Nephron (organoid): ENCODE data around the gene WDR45B.

Experiments
- H3K27ac Mint-ChIP-seq, 3 experiments: 2 replicates each; pipeline ENCODE4 v1.8.0; 2020; ENCODE audit warnings: mixed read lengths in 3 of 3, mild to moderate bottlenecking in 2 of 3, moderate library complexity in 1 of 3
- H3K27me3 Mint-ChIP-seq: 2 replicates; pipeline ENCODE4 v1.8.0; 2021; ENCODE audit warnings: low read depth, mild to moderate bottlenecking, moderate library complexity, mixed read lengths
- H3K36me3 Mint-ChIP-seq: 2 replicates; pipeline ENCODE4 v1.8.0; 2020; ENCODE audit warnings: low read depth, mixed read lengths
- H3K4me1 Mint-ChIP-seq: 2 replicates; pipeline ENCODE4 v1.8.0; 2020; ENCODE audit warnings: mixed read lengths
- H3K4me3 Mint-ChIP-seq, 3 experiments: 2 replicates each; pipeline ENCODE4 v1.8.0; 2020; ENCODE audit warnings: mild to moderate bottlenecking in 3 of 3, mixed read lengths in 3 of 3, moderate library complexity in 2 of 3
- H3K9me3 Mint-ChIP-seq: 2 replicates; pipeline ENCODE4 v1.8.0; 2020; ENCODE audit warnings: mixed read lengths
- CTCF ChIP-seq, 3 experiments: fragments of 200-600 bp; sonication (generic); IDR thresholded peaks; one replicate each; pipeline ENCODE4 v1.5.0; 2021; ENCODE audit warnings: antibody characterized with exemption in 3 of 3; ENCODE audit not compliant: unreplicated experiment in 3 of 3

WDR45B gene

DNA sequence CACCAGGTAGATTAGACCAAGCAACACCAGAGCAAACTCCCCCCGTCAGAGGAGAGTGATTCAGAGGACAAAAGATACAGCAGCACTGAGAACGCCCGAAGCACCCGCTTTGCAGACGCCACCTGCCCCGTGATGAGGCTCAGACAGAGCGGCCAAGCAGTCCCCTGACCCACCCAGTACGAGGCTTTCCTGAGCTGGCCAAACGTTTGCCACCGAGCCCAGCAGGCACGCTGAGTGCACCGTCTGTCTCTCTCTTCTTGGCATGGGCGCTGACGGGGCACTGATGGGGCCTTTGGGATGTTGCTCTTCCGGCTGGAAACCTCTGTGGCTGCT, 19.4 kb upstream of the WDR45B start:
- TF ChIP-seq CTCF (IDR thresholded peaks at IDR 0.05; ENCODE audit: unreplicated experiment in 3 of 3): no peak
- peaks cover 29% of the 10 kb centered on the region for H3K4me1 Mint-ChIP-seq
- H3K27me3 Mint-ChIP-seq: peaks cover 3% of the 10 kb centered on the region
- no peaks in the 10 kb centered on the region for H3K9me3 Mint-ChIP-seq
- no peak overlapping the region for H3K4me3 Mint-ChIP-seq
- H3K36me3 Mint-ChIP-seq: peaks cover 8% of the 10 kb centered on the region
- H3K27ac Mint-ChIP-seq: no peak overlapping the region

GRCh38 chr17:82666931-82667667, 18.9 kb upstream of the WDR45B start:
- no peak overlapping the region for H3K4me3 Mint-ChIP-seq
- H3K36me3 Mint-ChIP-seq: peaks cover 8% of the 10 kb centered on the region
- no peak overlapping the region for H3K27ac Mint-ChIP-seq
- TF ChIP-seq CTCF (IDR thresholded peaks at IDR 0.05; ENCODE audit: unreplicated experiment in 3 of 3): no peak
- H3K4me1 Mint-ChIP-seq: peaks cover 29% of the 10 kb centered on the region
- H3K27me3 Mint-ChIP-seq: peaks cover 3% of the 10 kb centered on the region
- no peaks in the 10 kb centered on the region for H3K9me3 Mint-ChIP-seq

- Mint-ChIP-seq H3K4me3 (no peak overlapping the region), H3K27me3 (peaks cover 3% of the 10 kb centered on the region), H3K4me1 (peaks cover 24% of the 10 kb centered on the region), H3K9me3 (no peaks in the 10 kb centered on the region), H3K36me3 (peaks cover 13% of the 10 kb centered on the region), H3K27ac (no peak overlapping the region)
- TF ChIP-seq CTCF (IDR thresholded peaks at IDR 0.05; ENCODE audit: unreplicated experiment in 3 of 3): no peak
These were observed 17.6 kb upstream of the WDR45B start for GRCh38 chr17:82665891-82666290.

DNA sequence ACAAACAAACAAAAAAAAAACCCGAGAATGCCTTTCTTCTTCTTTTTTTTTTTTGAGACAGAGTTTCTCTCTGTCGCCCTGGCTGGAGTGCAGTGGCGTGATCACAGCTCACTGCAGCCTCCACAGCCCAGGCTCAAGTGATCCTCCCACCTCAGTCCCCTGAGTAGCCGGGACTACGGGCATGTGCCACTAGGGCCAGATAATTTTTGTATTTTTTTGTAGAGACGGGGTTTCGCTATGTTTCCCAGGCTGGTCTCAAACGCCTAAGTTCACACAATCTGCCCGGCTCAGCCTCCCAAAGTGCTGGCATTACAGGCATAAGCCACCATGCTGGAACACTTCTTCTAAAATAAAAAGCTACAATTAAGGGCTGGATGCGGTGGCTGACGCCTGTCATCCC, 17.0 kb upstream of the WDR45B start:
- Mint-ChIP-seq H3K9me3 (no peaks in the 10 kb centered on the region), H3K4me1 (peaks cover 21% of the 10 kb centered on the region), H3K27me3 (peaks cover 3% of the 10 kb centered on the region), H3K36me3 (peaks cover 19% of the 10 kb centered on the region), H3K27ac (peak overlapping the region in 2 of 3 experiments; percentile 29 to 71), H3K4me3 (no peak overlapping the region)
- TF ChIP-seq CTCF (IDR thresholded peaks at IDR 0.05; ENCODE audit: unreplicated experiment in 3 of 3): no peak

GRCh38 chr17:82664701-82665182, 16.5 kb upstream of the WDR45B start:
- H3K4me1 Mint-ChIP-seq: peaks cover 17% of the 10 kb centered on the region
- H3K4me3 Mint-ChIP-seq: no peak overlapping the region
- no peak for TF ChIP-seq CTCF (IDR thresholded peaks at IDR 0.05; ENCODE audit: unreplicated experiment in 3 of 3)
- H3K27ac Mint-ChIP-seq: peak overlapping the region in 2 of 3 experiments; percentile 29 to 71
- peaks cover 3% of the 10 kb centered on the region for H3K27me3 Mint-ChIP-seq
- peaks cover 23% of the 10 kb centered on the region for H3K36me3 Mint-ChIP-seq
- H3K9me3 Mint-ChIP-seq: no peaks in the 10 kb centered on the region

DNA sequence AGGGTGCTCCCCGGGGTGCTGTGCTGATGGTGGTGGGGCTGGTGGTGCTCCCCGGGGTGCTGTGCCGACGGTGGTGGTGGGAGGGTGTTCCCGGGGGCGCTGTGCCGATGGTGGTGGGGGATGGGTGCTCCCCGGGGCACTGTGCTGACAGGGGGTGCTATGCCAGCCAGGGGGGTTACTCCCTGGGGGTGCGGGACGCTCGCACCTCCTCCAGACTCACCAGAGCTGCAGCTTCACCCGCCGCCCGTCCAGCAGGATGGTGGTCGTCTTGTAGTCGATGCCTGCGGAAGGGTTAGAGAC, 16.0 kb upstream of the WDR45B start:
- peaks cover 28% of the 10 kb centered on the region for H3K36me3 Mint-ChIP-seq
- no peak for TF ChIP-seq CTCF (IDR thresholded peaks at IDR 0.05; ENCODE audit: unreplicated experiment in 3 of 3)
- H3K27me3 Mint-ChIP-seq: peaks cover 3% of the 10 kb centered on the region
- no peaks in the 10 kb centered on the region for H3K9me3 Mint-ChIP-seq
- no peak overlapping the region for H3K4me3 Mint-ChIP-seq
- H3K27ac Mint-ChIP-seq: no peak overlapping the region
- peaks cover 14% of the 10 kb centered on the region for H3K4me1 Mint-ChIP-seq
